NCI-H82 (cell line): ENCODE data around the gene ADD2.
A peak's percentile ranks its signal among the peaks of the same experiment; 100 is the strongest.
"Not testable (repeated sequence)": the region's sequence is repeated elsewhere in the genome, so short reads cannot be mapped to it uniquely, and the experiment has no call there.

Experiments used
- DNase-seq: peaks from one replicate; lab custom pipeline; 2025; lab: John Stamatoyannopoulos, UW

The ADD2 gene

GRCh38 chr2:70751881-70752280, 16.1 kb downstream of the ADD2 start:
- DNase-seq = no peak

GRCh38 chr2:70750320-70750719, 17.7 kb downstream of the ADD2 start:
- no peak for DNase-seq

GRCh38 chr2:70748002-70748784, 19.8 kb downstream of the ADD2 start:
- peak; percentile 17 for DNase-seq

GRCh38 chr2:70747284-70747683, 20.7 kb downstream of the ADD2 start:
- DNase-seq = no peak

- no peak for DNase-seq
Measured at GRCh38 chr2:70746094-70746974, 21.7 kb downstream of the ADD2 start.

- peak; percentile 14 for DNase-seq
Measured at GRCh38 chr2:70745276-70745825, 22.6 kb downstream of the ADD2 start.

- no peak for DNase-seq
Measured at GRCh38 chr2:70744397-70744796, 23.6 kb downstream of the ADD2 start.

GRCh38 chr2:70743677-70744076, 24.3 kb downstream of the ADD2 start:
- DNase-seq = peak; percentile 64

- DNase-seq = no peak
Measured at GRCh38 chr2:70743068-70743467, 24.9 kb downstream of the ADD2 start.

GRCh38 chr2:70739492-70739891, 28.5 kb downstream of the ADD2 start:
- not testable (repeated sequence) for DNase-seq

- no peak for DNase-seq
Measured at GRCh38 chr2:70738159-70738558, 29.8 kb downstream of the ADD2 start.

GRCh38 chr2:70735071-70735470, 32.9 kb downstream of the ADD2 start:
- no peak for DNase-seq

- no peak for DNase-seq
Measured at GRCh38 chr2:70733646-70734180, 34.3 kb downstream of the ADD2 start.

- DNase-seq = peak; percentile 52
Measured at GRCh38 chr2:70732766-70733645, 35.0 kb downstream of the ADD2 start.

GRCh38 chr2:70730730-70731129, 37.3 kb downstream of the ADD2 start:
- no peak for DNase-seq

- no peak for DNase-seq
Measured at GRCh38 chr2:70729647-70730046, 38.4 kb downstream of the ADD2 start.

GRCh38 chr2:70728128-70728527, 39.9 kb downstream of the ADD2 start:
- no peak for DNase-seq

- no peak for DNase-seq
Measured at GRCh38 chr2:70726947-70727725, 40.9 kb downstream of the ADD2 start.

GRCh38 chr2:70725505-70725904, 42.5 kb downstream of the ADD2 start:
- peak; percentile 68 for DNase-seq

GRCh38 chr2:70724366-70724765, 43.6 kb downstream of the ADD2 start:
- DNase-seq = no peak
